Gastrocnemius medialis (tissue), 4 donors: Measurements from ENCODE around the gene COX20. TPM values are rescaled to one million over a fixed set of nuclear protein-coding genes. Genes with fewer than 3 reads are reported as not detected.

Experiments used
- ATAC-seq, 2 donors: fragments of 150-250 bp; one replicate each; pipeline ENCODE4 v1.9.1; 2016
- DNase-seq, 2 donors: peaks; one replicate each; pipeline ENCODE4 v3.0.0-alpha.2; 2019
- H3K27ac ChIP-seq, 4 donors: fragments of 200-600 bp; sonication (generic); 1 replicate in 1 of 4; 2 replicates in 3 of 4; pipeline ENCODE4 v1.5.1; 2016 to 2018; ENCODE audit warnings: mild to moderate bottlenecking in 2 of 4, moderate library complexity in 1 of 4
- H3K27me3 ChIP-seq, 3 donors: fragments of 200-600 bp; sonication (generic) in 2 of 3; 1 replicate in 1 of 3; 2 replicates in 2 of 3; pipeline versions ENCODE4 v1.5.1 to v1.6.0; 2016 to 2019; ENCODE audit warnings: mild to moderate bottlenecking in 1 of 3, moderate library complexity in 1 of 3
- H3K36me3 ChIP-seq, 2 donors: fragments of 200-600 bp; sonication (generic) in 1 of 2; one replicate each; pipeline ENCODE4 v1.5.1; 2017 to 2018
- H3K4me1 ChIP-seq, 2 donors: fragments of 200-600 bp; sonication (generic) in 1 of 2; one replicate each; pipeline ENCODE4 v1.5.1; 2016 to 2017; ENCODE audit warnings: mild to moderate bottlenecking in 2 of 2
- H3K4me3 ChIP-seq, 4 donors: fragments of 200-600 bp; sonication (generic) in 3 of 4; 1 replicate in 1 of 4; 2 replicates in 3 of 4; pipeline ENCODE4 v1.5.1; 2016 to 2019; ENCODE audit warnings: mild to moderate bottlenecking in 2 of 4
- H3K9me3 ChIP-seq, 3 donors: fragments of 200-600 bp; sonication (generic) in 2 of 3; 1 replicate in 1 of 3; 2 replicates in 2 of 3; pipeline ENCODE4 v1.5.1; 2016 to 2019
- CTCF ChIP-seq, 5 experiments: fragments of 450-650 bp in 3 of 5; fragments of 200-600 bp in 2 of 5; sonication (generic) in 2 of 5; IDR thresholded peaks in 4 of 5; conservative IDR thresholded peaks in 1 of 5; 1 replicate in 4 of 5; 2 replicates in 1 of 5; pipeline ENCODE4 v1.5.1; 2016 to 2019; ENCODE audit warnings: antibody characterized with exemption in 5 of 5, mild to moderate bottlenecking in 3 of 5, moderate library complexity in 3 of 5
- POLR2A ChIP-seq, 2 donors: fragments of 450-650 bp; IDR thresholded peaks; one replicate each; pipeline ENCODE4 v1.6.1; 2017; ENCODE audit warnings: antibody characterized with exemption in 2 of 2, mild to moderate bottlenecking in 2 of 2, moderate library complexity in 2 of 2
- in situ Hi-C, 4 donors: fragments of 200-750 bp; cut with MboI; loops; one replicate each; pipeline versions ENCODE4 v1.15.0 to v1.8.0; 2017; ENCODE audit warnings: low sequenced_read_pairs in 4 of 4
- intact Hi-C: fragments of 100-400 bp; cut with DNase I; formaldehyde crosslinking; loops from one replicate; pipeline ENCODE4 v1.15.1; 2023; ENCODE audit warnings: low total_unique reads
- total RNA-seq, 4 donors: library from RNA; depleted of rRNA; stranded (reverse); fragments of >200 nt; gene quantifications; one replicate each; pipeline versions ENCODE4 v1.1.0 to v1.2.3, GENCODE V29; 2016

The COX20 gene
- total RNA-seq, 4 donors from 2014 or later = 22.7 to 72.0 (median 35.4) TPM

- Histone ChIP-seq H3K9me3 (no peaks in the 10 kb centered on the region), H3K27me3 (no peaks in the 10 kb centered on the region), H3K4me1 (no peaks in the 10 kb centered on the region), H3K4me3 (no peak overlapping the region), H3K36me3 (no peaks in the 10 kb centered on the region), H3K27ac (no peak overlapping the region)
- TF ChIP-seq CTCF (IDR thresholded peaks at IDR 0.05 in 4 of 5, conservative IDR thresholded peaks at IDR 0.05 in 1 of 5) = no peak
- DNase-seq (no peak), ATAC-seq (no peak)
- in situ Hi-C loops (loop anchor here (5.0 to 10.0 kb wide), 2 partner anchors 241 to 244 kb away; no protein-coding TSS in a partner anchor), intact Hi-C loops (loop anchor here (1.0 kb wide), 1 partner anchor 241 kb away; no protein-coding TSS in a partner anchor)
Measured at GRCh38 chr1:244800821-244801220, 34.6 kb upstream of the COX20 start.

- DNase-seq = no peak
- Histone ChIP-seq H3K9me3 (no peaks in the 10 kb centered on the region), H3K4me1 (no peaks in the 10 kb centered on the region), H3K36me3 (no peaks in the 10 kb centered on the region), H3K27me3 (no peaks in the 10 kb centered on the region), H3K27ac (no peak overlapping the region), H3K4me3 (no peak overlapping the region)
- no peak for ATAC-seq
- in situ Hi-C loops = loop anchor here (5.0 to 10.0 kb wide), 2 partner anchors 241 to 244 kb away; no protein-coding TSS in a partner anchor
- TF ChIP-seq POLR2A (IDR thresholded peaks at IDR 0.05) = no peak
- peak; percentile 18 to 64 (median 48) for TF ChIP-seq CTCF (IDR thresholded peaks at IDR 0.05 in 4 of 5, conservative IDR thresholded peaks at IDR 0.05 in 1 of 5)
- intact Hi-C loops = loop anchor here (1.0 kb wide), 1 partner anchor 241 kb away; no protein-coding TSS in a partner anchor
Measured at GRCh38 chr1:244801246-244801645, 34.2 kb upstream of the COX20 start.

- intact Hi-C loops = no loop called here
- ATAC-seq = no peak
- no peak overlapping the region for H3K4me3 ChIP-seq
- H3K4me1 ChIP-seq = no peaks in the 10 kb centered on the region
- in situ Hi-C loops = loop anchor here (5.0 to 10.0 kb wide), 2 partner anchors 240 to 243 kb away; no protein-coding TSS in a partner anchor
- no peak for DNase-seq
- H3K27me3 ChIP-seq = no peaks in the 10 kb centered on the region
- H3K27ac ChIP-seq = no peak overlapping the region
- TF ChIP-seq CTCF (IDR thresholded peaks at IDR 0.05 in 4 of 5, conservative IDR thresholded peaks at IDR 0.05 in 1 of 5) = no peak
- TF ChIP-seq POLR2A (IDR thresholded peaks at IDR 0.05) = no peak
- H3K9me3 ChIP-seq = no peaks in the 10 kb centered on the region
- H3K36me3 ChIP-seq = no peaks in the 10 kb centered on the region
Measured at GRCh38 chr1:244802041-244802440, 33.4 kb upstream of the COX20 start.

GRCh38 chr1:244802556-244803239 lies 32.8 kb upstream of the COX20 start:
- DNase-seq (no peak), ATAC-seq (no peak)
- Histone ChIP-seq H3K36me3 (no peaks in the 10 kb centered on the region), H3K27ac (no peak overlapping the region), H3K4me3 (no peak overlapping the region), H3K27me3 (no peaks in the 10 kb centered on the region), H3K9me3 (no peaks in the 10 kb centered on the region), H3K4me1 (no peaks in the 10 kb centered on the region)
- in situ Hi-C loops = loop anchor here (5.0 to 10.0 kb wide), 2 partner anchors 240 to 242 kb away; no protein-coding TSS in a partner anchor
- TF ChIP-seq CTCF (IDR thresholded peaks at IDR 0.05 in 4 of 5, conservative IDR thresholded peaks at IDR 0.05 in 1 of 5) = no peak
- TF ChIP-seq POLR2A (IDR thresholded peaks at IDR 0.05) = no peak
- intact Hi-C loops = no loop called here
